Measurements from ENCODE around the gene NBL1.

DNA sequence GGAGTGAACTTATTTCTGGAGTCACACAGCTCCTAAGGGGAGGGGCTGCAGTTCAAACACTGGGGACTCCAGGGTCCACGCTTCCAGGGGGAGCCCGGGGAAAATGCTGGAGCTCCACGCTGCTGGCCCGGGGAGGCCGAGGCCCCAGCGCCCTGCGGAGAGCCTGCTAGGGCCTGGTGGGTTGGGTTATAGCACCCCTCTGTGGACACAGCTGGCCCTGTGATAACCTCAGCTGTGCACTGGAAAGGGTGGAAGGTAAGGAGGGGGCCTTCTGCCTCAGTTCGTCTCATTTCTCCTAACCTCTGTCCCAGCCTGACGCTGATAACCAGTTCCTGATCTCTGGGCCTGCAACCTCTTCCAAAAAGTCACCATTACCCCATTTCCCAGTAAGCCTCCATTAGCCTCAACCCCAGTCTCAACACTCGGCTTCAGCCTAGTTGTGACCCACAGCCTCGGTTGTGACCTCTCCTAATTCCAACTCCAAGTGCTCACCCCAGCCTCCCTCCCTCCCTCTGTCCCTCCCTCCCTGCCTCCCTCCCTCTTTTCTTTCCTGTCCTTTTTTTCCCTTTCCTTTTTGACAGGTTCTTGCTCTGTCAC is 7.1 kb downstream of the NBL1 start:
- TF ChIP-seq CTCF (IDR thresholded peaks at IDR 0.05) (peak in 5 of 7 experiments; percentile 46 to 55 (median 53)), POLR2A (IDR thresholded peaks at IDR 0.05) (no peak), EP300 (IDR thresholded peaks at IDR 0.05) (no peak), POLR2AphosphoS5 (IDR thresholded peaks at IDR 0.05) (peak in 1 of 3 donors; percentile 11)
